CD4-positive, CD25-positive, alpha-beta regulatory T cell (primary cell): ENCODE measurements around the gene SCMH1. TPM values are rescaled to one million over a fixed set of nuclear protein-coding genes. Genes with fewer than 3 reads are reported as not detected.
A peak's percentile ranks its signal among the peaks of the same experiment; 100 is the strongest.
"Not testable (repeated sequence)": the region's sequence is repeated elsewhere in the genome, so short reads cannot be mapped to it uniquely, and the experiment has no call there.

Experiments used
- ATAC-seq, 2 donors: fragments of 150-1000 bp; cut with Tn5 transposase; one replicate each; pipeline ENCODE4 v1.10.0; 2021; ENCODE audit warnings: low read depth in 2 of 2, moderate number of reproducible peaks in 2 of 2, moderate library complexity in 1 of 2
- DNase-seq, 3 donors: peaks; one replicate each; pipeline versions ENCODE4 v3.0.0 to v3.0.0-alpha.2; 2012 to 2022; ENCODE audit warnings: mixed read lengths in 1 of 3
- H3K27ac ChIP-seq: one replicate; pipeline ENCODE4 v1.7.0; 2013; ENCODE audit warnings: mild to moderate bottlenecking, low read length; ENCODE audit not compliant: insufficient read depth, poor library complexity, severe bottlenecking
- H3K27me3 ChIP-seq: one replicate; pipeline ENCODE4 v1.7.0; 2013; ENCODE audit warnings: low read length; ENCODE audit not compliant: control insufficient read depth, insufficient read depth
- H3K36me3 ChIP-seq: one replicate; pipeline ENCODE4 v1.7.0; 2013; ENCODE audit warnings: mild to moderate bottlenecking, low read length, moderate library complexity; ENCODE audit not compliant: control insufficient read depth, insufficient read depth
- H3K4me1 ChIP-seq: 2 replicates; pipeline ENCODE4 v1.7.0; 2013; ENCODE audit warnings: mild to moderate bottlenecking, low read length; ENCODE audit not compliant: insufficient read depth, control insufficient read depth, poor library complexity, severe bottlenecking
- H3K4me3 ChIP-seq: one replicate; pipeline ENCODE4 v1.7.0; 2013; ENCODE audit warnings: low read depth, mild to moderate bottlenecking, low read length, moderate library complexity
- H3K9me3 ChIP-seq, 2 experiments: 1 replicate in 1 of 2; 2 replicates in 1 of 2; pipeline ENCODE4 v1.7.0; 2013; ENCODE audit warnings: low read length in 2 of 2, mild to moderate bottlenecking in 1 of 2, moderate library complexity in 1 of 2; ENCODE audit not compliant: control insufficient read depth in 2 of 2
- H3K27ac Mint-ChIP-seq, 3 donors: one replicate each; pipeline ENCODE4 v1.8.0; 2020 to 2022; ENCODE audit warnings: mild to moderate bottlenecking in 3 of 3, mixed read lengths in 3 of 3, moderate library complexity in 2 of 3
- H3K27me3 Mint-ChIP-seq: one replicate; pipeline ENCODE4 v1.8.0; 2022; ENCODE audit warnings: mild to moderate bottlenecking, mixed read lengths
- H3K36me3 Mint-ChIP-seq: one replicate; pipeline ENCODE4 v1.8.0; 2020; ENCODE audit warnings: mixed read lengths
- H3K4me1 Mint-ChIP-seq, 4 donors: one replicate each; pipeline ENCODE4 v1.8.0; 2020 to 2022; ENCODE audit warnings: mixed read lengths in 4 of 4, mild to moderate bottlenecking in 1 of 4
- H3K4me3 Mint-ChIP-seq, 4 donors: one replicate each; pipeline ENCODE4 v1.8.0; 2020 to 2022; ENCODE audit warnings: mild to moderate bottlenecking in 4 of 4, mixed read lengths in 4 of 4, moderate library complexity in 3 of 4
- H3K9me3 Mint-ChIP-seq, 7 donors: one replicate each; pipeline ENCODE4 v1.8.0; 2020 to 2022; ENCODE audit warnings: mixed read lengths in 7 of 7, mild to moderate bottlenecking in 3 of 7, moderate library complexity in 2 of 7
- polyA plus RNA-seq, 4 donors: library from polyadenylated mRNA; unstranded; fragments of 300-500 nt; fragmentation: Illumina TruSeq; gene quantifications; one replicate each; pipeline ENCODE4 v1.2.3, GENCODE V29; 2021
- total RNA-seq: library from RNA; stranded (reverse); gene quantifications from one replicate; pipeline ENCODE4 v1.2.3, GENCODE V29; 2022

Gene SCMH1
- total and polyA plus RNA-seq, 5 donors from 2014 or later: 3.4 to 27.6 (median 5.5) TPM

DNA sequence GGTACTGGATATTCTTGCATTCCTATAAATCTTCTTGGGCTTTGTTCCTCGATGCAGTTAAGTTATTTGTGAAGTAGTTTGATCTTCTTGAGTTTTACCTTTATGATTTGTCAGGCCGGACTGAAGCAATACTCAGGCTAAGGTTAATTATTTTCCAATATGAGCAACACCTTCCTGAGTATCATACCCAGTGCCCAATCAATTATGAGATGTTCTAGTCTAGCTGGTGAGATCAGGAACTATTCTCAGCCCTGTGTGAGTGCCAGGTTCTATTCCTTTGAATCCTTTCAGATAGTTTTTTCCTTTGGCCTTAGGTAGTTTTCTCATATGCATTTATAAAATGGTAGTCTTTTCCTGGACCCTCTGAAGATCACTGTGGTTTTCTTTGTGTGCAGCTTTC, 92.5 kb downstream of the SCMH1 start:
- DNase-seq: no peak
- H3K4me1 ChIP-seq: no peaks in the 10 kb centered on the region
- H3K27me3 ChIP-seq: no peaks in the 10 kb centered on the region
- Mint-ChIP-seq H3K4me3 (no peak overlapping the region), H3K4me1 (peaks cover 0 to 3% (median 0%) of the 10 kb centered on the region in 4 donors), H3K9me3 (no peaks in the 10 kb centered on the region), H3K27ac (peak overlapping the region in 1 of 3 donors; percentile 48), H3K36me3 (peaks cover 29% of the 10 kb centered on the region), H3K27me3 (no peaks in the 10 kb centered on the region)
- no peak overlapping the region for H3K4me3 ChIP-seq
- no peak for ATAC-seq
- no peaks in the 10 kb centered on the region for H3K9me3 ChIP-seq
- no peak overlapping the region for H3K27ac ChIP-seq
- H3K36me3 ChIP-seq: peaks cover 19% of the 10 kb centered on the region

DNA sequence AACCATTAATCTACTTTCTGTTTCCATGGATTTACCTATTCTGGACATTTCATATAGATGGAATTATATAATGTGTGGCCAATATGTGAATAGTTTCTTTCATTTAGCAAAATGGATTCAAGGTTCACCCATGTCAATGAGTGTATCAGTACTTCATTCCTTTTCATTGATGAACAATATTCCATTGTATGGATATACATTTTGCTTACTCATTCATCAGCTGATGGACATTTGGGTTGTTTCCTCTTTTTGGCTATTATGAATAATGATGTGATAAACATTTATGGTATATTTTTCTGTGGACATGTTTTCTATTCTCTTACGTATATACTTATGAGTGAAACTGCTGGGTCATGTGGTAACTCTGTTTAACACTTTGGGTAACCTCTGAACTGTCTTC, 97.8 kb downstream of the SCMH1 start:
- no peak overlapping the region for H3K4me3 ChIP-seq
- DNase-seq (no peak), ATAC-seq (no peak)
- Mint-ChIP-seq H3K4me1 (no peaks in the 10 kb centered on the region), H3K36me3 (peaks cover 50% of the 10 kb centered on the region), H3K9me3 (peaks cover 0 to 2% (median 0%) of the 10 kb centered on the region in 7 donors), H3K27me3 (no peaks in the 10 kb centered on the region), H3K4me3 (no peak overlapping the region), H3K27ac (no peak overlapping the region)
- H3K27ac ChIP-seq: no peak overlapping the region
- H3K36me3 ChIP-seq: peaks cover 16% of the 10 kb centered on the region
- peaks cover 0 to 3% of the 10 kb centered on the region in 2 experiments for H3K9me3 ChIP-seq
- H3K27me3 ChIP-seq: no peaks in the 10 kb centered on the region
- H3K4me1 ChIP-seq: no peaks in the 10 kb centered on the region

DNA sequence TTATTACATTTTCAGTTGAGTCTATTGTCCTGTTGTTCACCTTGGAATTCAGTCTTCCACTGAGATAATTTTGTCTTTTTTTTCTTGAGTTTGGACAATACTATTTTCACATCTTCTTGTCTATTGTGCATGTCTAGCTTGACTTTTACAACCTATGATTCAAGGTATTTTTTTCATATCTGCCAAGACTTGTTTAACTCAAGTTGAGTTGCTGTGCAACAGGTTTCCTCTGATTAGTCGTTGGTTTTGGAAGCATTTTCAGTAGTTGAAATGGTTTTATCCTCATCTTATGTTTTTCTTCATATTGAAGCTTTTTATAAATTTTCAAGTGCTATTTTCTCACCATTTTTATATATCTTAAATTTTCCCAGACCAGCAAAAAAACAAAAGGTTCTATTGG, 103.6 kb downstream of the SCMH1 start:
- peaks cover 10% of the 10 kb centered on the region for H3K36me3 ChIP-seq
- ATAC-seq (no peak), DNase-seq (no peak)
- no peaks in the 10 kb centered on the region for H3K4me1 ChIP-seq
- H3K27me3 ChIP-seq: no peaks in the 10 kb centered on the region
- H3K9me3 Mint-ChIP-seq: peaks cover 0 to 3% (median 0%) of the 10 kb centered on the region in 7 donors
- H3K4me1 Mint-ChIP-seq: no peaks in the 10 kb centered on the region
- H3K4me3 ChIP-seq: no peak overlapping the region
- no peak overlapping the region for H3K4me3 Mint-ChIP-seq
- H3K36me3 Mint-ChIP-seq: peaks cover 63% of the 10 kb centered on the region
- peaks cover 0 to 3% of the 10 kb centered on the region in 2 experiments for H3K9me3 ChIP-seq
- no peak overlapping the region for H3K27ac ChIP-seq
- no peak overlapping the region for H3K27ac Mint-ChIP-seq
- no peaks in the 10 kb centered on the region for H3K27me3 Mint-ChIP-seq

DNA sequence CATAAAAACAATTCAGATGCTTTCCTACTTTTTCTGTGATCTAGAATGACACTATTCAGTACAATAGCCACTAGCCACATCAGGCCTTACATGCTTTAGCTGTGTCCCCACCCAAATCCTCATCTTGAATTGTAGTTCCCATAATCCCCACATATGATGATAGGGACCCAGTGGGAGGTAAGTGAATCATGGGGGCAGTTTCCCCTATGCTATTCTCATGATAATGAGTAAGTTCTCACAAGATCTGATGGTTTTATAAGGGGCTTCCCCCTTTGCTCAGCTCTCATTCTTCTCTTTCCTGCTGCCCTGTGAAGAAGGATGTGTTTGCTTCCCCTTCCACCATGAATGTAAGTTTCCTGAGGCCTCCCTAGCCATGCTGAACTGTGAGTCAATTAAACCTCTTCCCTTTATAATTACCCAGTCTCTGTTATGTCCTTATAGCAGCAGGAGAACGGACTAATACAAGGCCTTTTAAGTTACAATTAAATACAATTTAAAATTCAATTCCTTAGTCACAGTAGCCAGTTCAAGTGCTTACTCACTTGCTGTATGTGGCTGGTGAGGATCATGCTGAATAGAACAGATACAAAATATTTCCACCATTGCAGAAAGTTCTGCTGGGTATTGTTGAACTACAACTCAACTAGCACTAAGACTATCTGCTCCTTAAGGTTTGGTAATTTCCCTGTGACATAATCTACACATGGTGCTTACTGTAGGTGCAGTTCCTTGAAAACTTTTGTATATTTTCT, 106.7 kb downstream of the SCMH1 start:
- no peak overlapping the region for H3K27ac ChIP-seq
- H3K36me3 Mint-ChIP-seq: peaks cover 48% of the 10 kb centered on the region
- no peaks in the 10 kb centered on the region for H3K36me3 ChIP-seq
- no peak overlapping the region for H3K4me3 Mint-ChIP-seq
- no peak for DNase-seq
- H3K9me3 Mint-ChIP-seq: peaks cover 0 to 1% (median 0%) of the 10 kb centered on the region in 7 donors
- no peak overlapping the region for H3K4me3 ChIP-seq
- no peak overlapping the region for H3K27ac Mint-ChIP-seq
- no peaks in the 10 kb centered on the region for H3K27me3 Mint-ChIP-seq
- H3K4me1 Mint-ChIP-seq: no peaks in the 10 kb centered on the region
- no peaks in the 10 kb centered on the region for H3K27me3 ChIP-seq
- no peaks in the 10 kb centered on the region for H3K4me1 ChIP-seq
- no peak for ATAC-seq
- no peaks in the 10 kb centered on the region for H3K9me3 ChIP-seq

DNA sequence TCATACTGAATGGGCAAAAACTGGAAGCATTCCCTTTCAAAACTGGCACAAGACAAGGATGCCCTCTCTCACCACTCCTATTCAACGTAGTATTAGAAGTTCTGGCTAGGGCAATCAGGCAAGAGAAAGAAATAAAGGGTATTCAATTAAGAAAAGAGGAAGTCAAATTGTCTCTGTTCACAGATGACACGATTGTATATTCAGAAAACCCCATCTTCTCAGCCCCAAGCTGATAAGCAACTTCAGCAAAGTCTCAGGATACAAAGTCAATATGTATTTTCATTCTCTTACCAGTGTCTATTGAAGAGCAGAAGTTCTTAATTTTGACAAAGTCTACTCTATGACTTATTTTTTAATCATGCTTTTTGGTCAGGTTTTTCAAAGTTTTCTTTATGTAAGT, 107.8 kb downstream of the SCMH1 start:
- not testable (repeated sequence) for H3K27me3 Mint-ChIP-seq, DNase-seq, H3K4me1 Mint-ChIP-seq, H3K9me3 ChIP-seq, H3K27me3 ChIP-seq, H3K4me3 Mint-ChIP-seq, H3K27ac ChIP-seq, H3K9me3 Mint-ChIP-seq, ATAC-seq, H3K36me3 ChIP-seq, H3K4me3 ChIP-seq, H3K4me1 ChIP-seq, H3K27ac Mint-ChIP-seq
- peaks cover 46% of the 10 kb centered on the region for H3K36me3 Mint-ChIP-seq

DNA sequence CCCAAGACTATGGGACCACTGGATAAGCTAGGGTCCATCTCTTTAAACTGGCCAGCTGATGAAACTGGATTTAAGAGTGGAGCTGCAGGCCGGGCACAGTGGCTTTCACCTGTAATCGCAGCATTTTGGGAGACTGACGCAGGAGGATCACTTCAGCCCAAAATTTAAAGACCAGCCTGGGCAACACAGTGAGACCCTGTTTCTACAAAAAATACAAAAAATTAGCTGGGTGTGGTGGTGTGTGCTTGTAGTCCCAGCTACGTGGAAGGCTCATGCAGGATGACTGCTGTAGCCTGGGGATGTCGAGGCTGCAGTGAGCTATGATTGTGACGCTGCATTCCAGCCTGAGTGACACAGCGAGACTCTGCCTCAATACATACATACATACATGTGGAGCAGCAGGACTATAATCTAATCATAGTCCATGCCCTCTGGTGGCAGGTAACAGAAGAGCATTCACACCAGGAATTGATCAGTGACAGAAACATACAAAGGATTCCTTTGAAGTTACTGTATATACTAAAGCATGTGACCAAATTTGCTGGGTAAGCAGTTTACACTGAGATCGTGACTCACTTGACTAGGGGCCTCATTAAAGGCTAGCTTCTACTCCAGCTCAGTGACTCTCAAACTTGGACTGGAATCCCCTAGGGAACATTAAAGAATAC, 119.1 kb downstream of the SCMH1 start:
- Histone ChIP-seq H3K36me3 (peaks cover 4% of the 10 kb centered on the region), H3K27ac (no peak overlapping the region), H3K4me3 (no peak overlapping the region), H3K4me1 (no peaks in the 10 kb centered on the region), H3K27me3 (no peaks in the 10 kb centered on the region), H3K9me3 (no peaks in the 10 kb centered on the region)
- Mint-ChIP-seq H3K36me3 (peaks cover 5% of the 10 kb centered on the region), H3K4me3 (no peak overlapping the region), H3K4me1 (no peaks in the 10 kb centered on the region), H3K27ac (no peak overlapping the region), H3K9me3 (no peaks in the 10 kb centered on the region), H3K27me3 (no peaks in the 10 kb centered on the region)
- DNase-seq (peak in 1 of 3 donors; percentile 62), ATAC-seq (peak in 1 of 2 donors; percentile 63)

DNA sequence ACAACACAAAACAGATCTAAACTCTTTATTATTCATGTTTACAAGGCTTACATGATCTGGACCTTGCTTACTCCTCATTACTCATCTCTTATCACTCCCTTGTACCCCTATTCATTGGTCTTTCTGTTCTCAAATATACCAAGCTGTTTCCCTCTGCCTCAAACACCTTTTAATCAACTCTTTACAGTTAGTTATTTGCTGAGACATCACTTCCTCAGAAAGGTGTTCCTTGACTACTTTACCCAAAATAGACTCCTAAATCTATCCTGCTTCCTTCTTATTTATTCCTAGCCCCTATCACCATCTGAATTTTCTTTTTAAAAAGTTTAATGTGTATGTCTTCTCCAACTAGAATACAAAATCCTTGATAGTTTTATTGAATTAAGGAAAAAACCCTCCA, 120.0 kb downstream of the SCMH1 start:
- no peak for ATAC-seq
- Histone ChIP-seq H3K27me3 (no peaks in the 10 kb centered on the region), H3K4me1 (no peaks in the 10 kb centered on the region)

DNA sequence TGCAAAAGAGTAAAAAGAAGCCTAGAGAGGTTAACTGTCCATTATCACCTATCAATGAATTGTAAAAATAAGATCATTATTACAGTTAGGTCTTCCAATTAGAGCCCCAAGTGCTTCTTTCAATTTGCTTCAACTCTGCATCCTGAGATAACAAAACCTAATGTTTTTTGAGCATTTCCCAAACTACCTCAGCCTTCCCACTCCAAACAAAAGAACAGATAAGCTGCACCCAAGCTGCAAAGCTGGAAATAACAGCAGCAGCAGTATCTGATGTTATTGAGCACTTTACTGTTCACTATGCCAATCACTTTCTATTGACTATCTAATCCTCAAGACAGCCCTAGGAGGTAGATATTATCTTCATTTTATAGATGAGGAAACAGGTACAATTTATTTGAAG, 123.5 kb downstream of the SCMH1 start:
- Mint-ChIP-seq H3K4me1 (no peaks in the 10 kb centered on the region), H3K27me3 (no peaks in the 10 kb centered on the region), H3K4me3 (no peak overlapping the region), H3K9me3 (no peaks in the 10 kb centered on the region), H3K36me3 (peaks cover 16% of the 10 kb centered on the region), H3K27ac (peak overlapping the region in 1 of 3 donors; percentile 33)
- Histone ChIP-seq H3K36me3 (peaks cover 9% of the 10 kb centered on the region), H3K9me3 (no peaks in the 10 kb centered on the region), H3K27me3 (no peaks in the 10 kb centered on the region), H3K4me1 (no peaks in the 10 kb centered on the region), H3K27ac (no peak overlapping the region), H3K4me3 (no peak overlapping the region)
- no peak for DNase-seq
- no peak for ATAC-seq

More for the DNA sequence above, 120.0 kb downstream of the SCMH1 start:
- Mint-ChIP-seq H3K4me3 (no peak overlapping the region), H3K4me1 (no peaks in the 10 kb centered on the region), H3K27me3 (no peaks in the 10 kb centered on the region), H3K9me3 (no peaks in the 10 kb centered on the region), H3K36me3 (peaks cover 11% of the 10 kb centered on the region), H3K27ac (no peak overlapping the region)
- Histone ChIP-seq H3K4me3 (no peak overlapping the region), H3K9me3 (no peaks in the 10 kb centered on the region), H3K27ac (no peak overlapping the region), H3K36me3 (peaks cover 4% of the 10 kb centered on the region)
- DNase-seq: no peak
